SU-DHL-6 (cell line): Measurements from ENCODE around the gene GP1BB.

Source experiments
- H2AFZ ChIP-seq: fragments of 200-600 bp; sonication (generic); 2 replicates; pipeline ENCODE4 v1.6.1; 2014; ENCODE audit warnings: low read depth, mild to moderate bottlenecking, moderate library complexity, mixed read lengths, antibody characterized with exemption, low read length; ENCODE audit not compliant: severe bottlenecking
- H3F3A ChIP-seq: fragments of 200-600 bp; shearing (Covaris generic); 2 replicates; pipeline ENCODE4 v1.6.0; 2016; ENCODE audit warnings: antibody characterized with exemption, mild to moderate bottlenecking; ENCODE audit not compliant: insufficient read depth
- H3K27ac ChIP-seq: fragments of 200-600 bp; sonication (generic); 2 replicates; pipeline ENCODE4 v1.5.1; 2016; ENCODE audit warnings: low read depth, mild to moderate bottlenecking, low read length, moderate library complexity, mixed read lengths
- H3K27me3 ChIP-seq: fragments of 200-600 bp; sonication (generic), shearing (Covaris generic); 2 replicates; pipeline ENCODE4 v1.6.0; 2014; ENCODE audit warnings: mild to moderate bottlenecking, low read length
- H3K36me3 ChIP-seq: fragments of 200-600 bp; sonication (generic); 2 replicates; pipeline ENCODE4 v1.6.1; 2014; ENCODE audit warnings: mild to moderate bottlenecking, low read length, mixed read lengths
- H3K4me2 ChIP-seq: fragments of 300-600, 200-600 bp; shearing (Covaris generic), sonication (generic); 2 replicates; pipeline ENCODE4 v1.6.0; 2014; ENCODE audit warnings: low read length, low read depth, mild to moderate bottlenecking; ENCODE audit not compliant: poor library complexity, severe bottlenecking
- H3K4me3 ChIP-seq: fragments of 200-600 bp; sonication (generic); 2 replicates; pipeline ENCODE4 v1.5.1; 2014; ENCODE audit warnings: antibody characterized with exemption, low read length, mild to moderate bottlenecking, mixed read lengths; ENCODE audit not compliant: insufficient read depth, poor library complexity, severe bottlenecking
- H3K79me2 ChIP-seq: fragments of 200-600 bp; sonication (generic); 2 replicates; pipeline ENCODE4 v1.6.1; 2014; ENCODE audit warnings: mild to moderate bottlenecking, low read length, moderate library complexity; ENCODE audit not compliant: insufficient read depth
- H3K9ac ChIP-seq: fragments of 200-600 bp; sonication (generic); 2 replicates; pipeline ENCODE4 v1.7.0; 2014; ENCODE audit warnings: mild to moderate bottlenecking, low read length
- H3K9me2 ChIP-seq: fragments of 200-600 bp; sonication (generic); replicated peaks from 2 replicates; pipeline ENCODE4 v1.6.1; 2014; ENCODE audit warnings: low read length; ENCODE audit not compliant: insufficient read depth
- H3K9me3 ChIP-seq: fragments of 200-600 bp; sonication (generic); 2 replicates; pipeline ENCODE4 v1.6.1; 2014; ENCODE audit warnings: low read length, mixed read lengths; ENCODE audit not compliant: insufficient read depth
- H4K20me1 ChIP-seq: fragments of 200-600 bp; sonication (generic); 2 replicates; pipeline ENCODE4 v1.6.1; 2014; ENCODE audit warnings: low read depth, mild to moderate bottlenecking, antibody characterized with exemption, low read length, moderate library complexity, mixed read lengths
- CTCF ChIP-seq: fragments of 200-600 bp; sonication (generic); IDR thresholded peaks from one replicate; pipeline ENCODE4 v1.5.1; 2017; ENCODE audit warnings: antibody characterized with exemption, mild to moderate bottlenecking, low read length, moderate library complexity; ENCODE audit not compliant: insufficient read depth, poor library complexity, severe bottlenecking
- EZH2phosphoT487 ChIP-seq: fragments of 200-600 bp; sonication (generic), shearing (Covaris generic); conservative IDR thresholded peaks from 2 replicates; pipeline ENCODE4 v1.6.1; 2018; ENCODE audit warnings: mild to moderate bottlenecking, antibody characterized with exemption, low read length, moderate library complexity, mixed read lengths

The GP1BB gene

GRCh38 chr22:19716829-19717105, 6.6 kb upstream of the GP1BB start:
- TF ChIP-seq CTCF: no peak
- no peak for TF ChIP-seq EZH2phosphoT487
- no peaks in the 10 kb centered on the region for H3K79me2 ChIP-seq
- no peak overlapping the region for H2AFZ ChIP-seq
- H3K4me2 ChIP-seq: no peak overlapping the region
- no peaks in the 10 kb centered on the region for H3F3A ChIP-seq
- H3K27me3 ChIP-seq: no peaks in the 10 kb centered on the region
- no peaks in the 10 kb centered on the region for H3K9me3 ChIP-seq
- H3K4me3 ChIP-seq: no peak overlapping the region
- H3K9me2 ChIP-seq: no peaks in the 10 kb centered on the region
- H4K20me1 ChIP-seq: no peaks in the 10 kb centered on the region
- H3K36me3 ChIP-seq: no peaks in the 10 kb centered on the region
- H3K27ac ChIP-seq: no peak overlapping the region
- H3K9ac ChIP-seq: no peak overlapping the region

- Histone ChIP-seq H3K9me3 (no peaks in the 10 kb centered on the region), H4K20me1 (no peaks in the 10 kb centered on the region), H3K36me3 (no peaks in the 10 kb centered on the region), H3F3A (no peaks in the 10 kb centered on the region), H3K4me3 (no peak overlapping the region), H3K9ac (no peak overlapping the region), H3K27me3 (no peaks in the 10 kb centered on the region), H3K4me2 (no peak overlapping the region), H3K27ac (no peak overlapping the region), H3K79me2 (no peaks in the 10 kb centered on the region), H2AFZ (no peak overlapping the region), H3K9me2 (no peaks in the 10 kb centered on the region)
- no peak for TF ChIP-seq EZH2phosphoT487
- no peak for TF ChIP-seq CTCF
These were observed 6.2 kb upstream of the GP1BB start for GRCh38 chr22:19717181-19717580.

GRCh38 chr22:19717691-19718455, 5.5 kb upstream of the GP1BB start:
- H3K4me3 ChIP-seq: no peak overlapping the region
- no peaks in the 10 kb centered on the region for H3K79me2 ChIP-seq
- H3K27ac ChIP-seq: no peak overlapping the region
- no peaks in the 10 kb centered on the region for H3F3A ChIP-seq
- no peaks in the 10 kb centered on the region for H4K20me1 ChIP-seq
- no peak for TF ChIP-seq EZH2phosphoT487
- no peak for TF ChIP-seq CTCF
- H3K9me3 ChIP-seq: no peaks in the 10 kb centered on the region
- H3K9me2 ChIP-seq: no peaks in the 10 kb centered on the region
- H2AFZ ChIP-seq: no peak overlapping the region
- H3K27me3 ChIP-seq: no peaks in the 10 kb centered on the region
- peak overlapping the region; percentile 40 for H3K4me2 ChIP-seq
- no peaks in the 10 kb centered on the region for H3K36me3 ChIP-seq
- no peak overlapping the region; the same call in 1 of the 2 replicates for H3K9ac ChIP-seq
